Kidney tubule cell (primary cell): ENCODE data around the gene COL25A1.

Experiments used
- DNase-seq: peaks from one replicate; pipeline ENCODE4 v3.0.0-alpha.2; 2018; ENCODE audit warnings: low spot score

COL25A1 gene

GRCh38 chr4:109291707-109292238 is 10.7 kb downstream of the COL25A1 start:
- DNase-seq: no peak

- DNase-seq: no peak
Measured at GRCh38 chr4:109290918-109291317, 11.5 kb downstream of the COL25A1 start.

- no peak for DNase-seq
Measured at GRCh38 chr4:109278594-109279031, 23.8 kb downstream of the COL25A1 start.

GRCh38 chr4:109276482-109277095 is 25.9 kb downstream of the COL25A1 start:
- DNase-seq: no peak

GRCh38 chr4:109275066-109275745 is 27.3 kb downstream of the COL25A1 start:
- DNase-seq: no peak

GRCh38 chr4:109266891-109267290 is 35.6 kb downstream of the COL25A1 start:
- DNase-seq: no peak

GRCh38 chr4:109266236-109266635 is 36.2 kb downstream of the COL25A1 start:
- no peak for DNase-seq

GRCh38 chr4:109263721-109264120 is 38.7 kb downstream of the COL25A1 start:
- no peak for DNase-seq

- DNase-seq: no peak
Measured at GRCh38 chr4:109256818-109257217, 45.6 kb downstream of the COL25A1 start.

GRCh38 chr4:109254845-109255244 is 47.6 kb downstream of the COL25A1 start:
- no peak for DNase-seq

- peak; percentile 1 for DNase-seq
Measured at GRCh38 chr4:109251396-109251795, 51.1 kb downstream of the COL25A1 start.

- DNase-seq: no peak
Measured at GRCh38 chr4:109248322-109248900, 54.0 kb downstream of the COL25A1 start.

- DNase-seq: no peak
Measured at GRCh38 chr4:109243871-109244270, 58.6 kb downstream of the COL25A1 start.

GRCh38 chr4:109238746-109239145 is 63.7 kb downstream of the COL25A1 start:
- no peak for DNase-seq

- DNase-seq: no peak
Measured at GRCh38 chr4:109235683-109236082, 66.8 kb downstream of the COL25A1 start.

- no peak for DNase-seq
Measured at GRCh38 chr4:109234596-109234995, 67.9 kb downstream of the COL25A1 start.

- no peak for DNase-seq
Measured at GRCh38 chr4:109233570-109233969, 68.9 kb downstream of the COL25A1 start.

- DNase-seq: no peak
Measured at GRCh38 chr4:109232681-109233080, 69.8 kb downstream of the COL25A1 start.

GRCh38 chr4:109231331-109231730 is 71.1 kb downstream of the COL25A1 start:
- no peak for DNase-seq

- no peak for DNase-seq
Measured at GRCh38 chr4:109229028-109229427, 73.4 kb downstream of the COL25A1 start.

GRCh38 chr4:109218288-109218687 is 84.2 kb downstream of the COL25A1 start:
- no peak for DNase-seq

- no peak for DNase-seq
Measured at GRCh38 chr4:109216085-109216696, 86.3 kb downstream of the COL25A1 start.

- no peak for DNase-seq
Measured at GRCh38 chr4:109215506-109215905, 87.0 kb downstream of the COL25A1 start.
